Neuronal stem cell (in vitro differentiated cells): Measurements from ENCODE around the gene PTX4.
"Not testable (repeated sequence)": the region's sequence is repeated elsewhere in the genome, so short reads cannot be mapped to it uniquely, and the experiment has no call there.

Experiments
- DNase-seq: peaks from one replicate; pipeline ENCODE4 v3.0.0-alpha.2; 2013; ENCODE audit warnings: low spot score
- H2AFZ ChIP-seq: one replicate; pipeline ENCODE4 v1.6.1; 2013; ENCODE audit warnings: mild to moderate bottlenecking, low read length, inconsistent platforms
- H2AK5ac ChIP-seq: 2 replicates; pipeline ENCODE4 v1.6.1; 2013; ENCODE audit warnings: low read depth, mild to moderate bottlenecking, inconsistent platforms, low read length, moderate library complexity, mixed read lengths
- H2BK120ac ChIP-seq: 2 replicates; pipeline ENCODE4 v1.6.1; 2013; ENCODE audit warnings: low read depth, mild to moderate bottlenecking, inconsistent platforms, low read length, moderate library complexity, mixed read lengths
- H2BK12ac ChIP-seq: one replicate; pipeline ENCODE4 v1.6.1; 2013; ENCODE audit warnings: low read length, inconsistent platforms
- H2BK15ac ChIP-seq: 2 replicates; pipeline ENCODE4 v1.6.1; 2013; ENCODE audit warnings: mild to moderate bottlenecking, low read length, inconsistent platforms, mixed read lengths
- H2BK5ac ChIP-seq: one replicate; pipeline ENCODE4 v1.6.1; 2013; ENCODE audit warnings: inconsistent platforms, mild to moderate bottlenecking, low read length, moderate library complexity
- H3K14ac ChIP-seq: one replicate; pipeline ENCODE4 v1.6.1; 2013; ENCODE audit warnings: low read length, inconsistent platforms
- H3K18ac ChIP-seq: 2 replicates; pipeline ENCODE4 v1.6.1; 2013; ENCODE audit warnings: low read length, inconsistent platforms
- H3K23ac ChIP-seq: 2 replicates; pipeline ENCODE4 v1.6.1; 2013; ENCODE audit warnings: low read depth, mild to moderate bottlenecking, mixed read lengths, low read length, inconsistent platforms; ENCODE audit not compliant: poor library complexity
- H3K27ac ChIP-seq: replicated peaks from 3 replicates; pipeline ENCODE4 v1.5.1; 2013; ENCODE audit warnings: low read length, inconsistent platforms
- H3K27me3 ChIP-seq, 3 experiments: 2 replicates each; pipeline ENCODE4 v1.6.1; 2013; ENCODE audit warnings: low read length in 3 of 3, mild to moderate bottlenecking in 2 of 3, inconsistent platforms in 1 of 3, low read depth in 1 of 3, mixed read lengths in 1 of 3, moderate library complexity in 1 of 3; ENCODE audit not compliant: control insufficient read depth in 3 of 3, insufficient read depth in 3 of 3
- H3K36me3 ChIP-seq, 2 donors: replicated peaks in 1 of 2; 2 replicates each; pipeline ENCODE4 v1.6.1; 2013; ENCODE audit warnings: low read length in 2 of 2; ENCODE audit not compliant: control insufficient read depth in 2 of 2, insufficient read depth in 2 of 2
- H3K4ac ChIP-seq: 2 replicates; pipeline ENCODE4 v1.6.1; 2013; ENCODE audit warnings: inconsistent platforms, mild to moderate bottlenecking, low read length, moderate library complexity
- H3K4me1 ChIP-seq, 2 donors: 1 replicate in 1 of 2; 2 replicates in 1 of 2; pipeline ENCODE4 v1.6.1; 2013; ENCODE audit warnings: low read length in 2 of 2, low read depth in 1 of 2; ENCODE audit not compliant: control insufficient read depth in 2 of 2, insufficient read depth in 1 of 2
- H3K4me2 ChIP-seq: one replicate; pipeline ENCODE4 v1.6.1; 2013; ENCODE audit warnings: mild to moderate bottlenecking, low read length, inconsistent platforms; ENCODE audit not compliant: insufficient read depth, poor library complexity, severe bottlenecking
- H3K4me3 ChIP-seq, 2 donors: 2 replicates each; pipeline ENCODE4 v1.5.1; 2013; ENCODE audit warnings: low read length in 2 of 2, mild to moderate bottlenecking in 2 of 2, inconsistent platforms in 1 of 2, moderate library complexity in 1 of 2
- H3K79me1 ChIP-seq: one replicate; pipeline ENCODE4 v1.6.1; 2013; ENCODE audit warnings: low read depth, mild to moderate bottlenecking, inconsistent platforms, low read length, moderate library complexity
- H3K9ac ChIP-seq: one replicate; pipeline ENCODE4 v1.6.1; 2013; ENCODE audit warnings: mild to moderate bottlenecking, low read depth, low read length, inconsistent platforms; ENCODE audit not compliant: poor library complexity
- H3K9me3 ChIP-seq, 2 donors: replicated peaks in 1 of 2; 2 replicates each; pipeline versions ENCODE3 to v1.6.1; 2013; ENCODE audit warnings: low read length in 2 of 2, mild to moderate bottlenecking in 2 of 2, inconsistent platforms in 1 of 2, low read depth in 1 of 2, mixed read lengths in 1 of 2, moderate library complexity in 1 of 2; ENCODE audit not compliant: control insufficient read depth in 2 of 2, insufficient read depth in 1 of 2
- H4K8ac ChIP-seq: one replicate; pipeline ENCODE4 v1.6.1; 2013; ENCODE audit warnings: low read depth, mild to moderate bottlenecking, inconsistent platforms, low read length, moderate library complexity
- H4K91ac ChIP-seq: one replicate; pipeline ENCODE4 v1.6.1; 2013; ENCODE audit warnings: low read length, low read depth, mild to moderate bottlenecking, inconsistent platforms; ENCODE audit not compliant: poor library complexity
- WGBS, 2 donors: extraction: QIAGEN DNeasy Blood & Tissue Kit; methylation state at CpG; one replicate each; pipeline ENCODE4 v1.1.7; 2013; ENCODE audit warnings: missing lambda C conversion rate in 2 of 2, mixed read lengths in 1 of 2; ENCODE audit not compliant: insufficient read length in 2 of 2, insufficient replicate concordance in 1 of 2; ENCODE audit errors: extremely low coverage in 2 of 2; 5-methylcytosine and 5-hydroxymethylcytosine counted together

PTX4 gene

GRCh38 chr16:1443403-1443973 is 45.3 kb downstream of the PTX4 start:
- no CpG with 5 or more reads among the region's 38 CpGs for WGBS, 2 donors
- H2AK5ac ChIP-seq: peak overlapping the region; percentile 46

DNA sequence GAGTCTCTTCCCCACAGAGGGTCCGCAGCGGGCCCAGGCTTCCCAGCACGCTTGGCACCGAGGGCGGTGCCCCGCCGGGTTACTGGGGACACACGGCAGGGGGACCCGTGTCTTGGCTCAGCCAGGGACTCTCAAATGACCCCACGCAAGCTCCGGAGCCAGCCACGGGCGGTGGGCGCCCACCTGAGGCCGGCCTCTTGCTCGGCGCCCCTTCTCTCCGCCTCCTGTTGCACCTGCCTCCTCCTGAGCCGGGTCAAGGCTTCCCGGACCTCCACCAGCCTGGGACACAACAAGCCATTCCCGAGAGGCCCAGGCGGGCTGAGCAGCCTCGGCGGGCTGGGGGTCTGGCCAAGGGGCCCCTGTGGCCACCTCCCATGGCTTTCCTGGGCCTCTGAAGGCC is 46.0 kb downstream of the PTX4 start:
- Histone ChIP-seq H2AK5ac (peak overlapping the region; percentile 46), H2BK5ac (peak overlapping the region; percentile 82), H2BK12ac (peak overlapping the region; percentile 0), H2BK15ac (peak overlapping the region; percentile 75), H4K91ac (no peak overlapping the region), H3K4ac (no peak overlapping the region), H3K4me3 (no peak overlapping the region), H3K4me2 (no peak overlapping the region), H3K27me3 (no peaks in the 10 kb centered on the region), H3K9me3 (no peaks in the 10 kb centered on the region), H3K36me3 (peaks cover 0 to 12% of the 10 kb centered on the region in 2 donors), H3K23ac (no peak overlapping the region), H3K4me1 (no peaks in the 10 kb centered on the region), H3K27ac (no peak overlapping the region), H3K14ac (no peak overlapping the region), H3K9ac (no peak overlapping the region), H2BK120ac (no peak overlapping the region), H3K18ac (no peak overlapping the region), H4K8ac (no peak overlapping the region), H2AFZ (no peak overlapping the region), H3K79me1 (no peaks in the 10 kb centered on the region)
- no peak for DNase-seq
- WGBS, 2 donors: no CpG with 5 or more reads among the region's 24 CpGs

More at GRCh38 chr16:1443403-1443973, 45.3 kb downstream of the PTX4 start:
- peak overlapping the region; percentile 27 for H3K18ac ChIP-seq
- no peak for DNase-seq
- H4K91ac ChIP-seq: no peak overlapping the region
- H2BK5ac ChIP-seq: peak overlapping the region; percentile 82
- no peaks in the 10 kb centered on the region for H3K27me3 ChIP-seq
- peaks cover 3% of the 10 kb centered on the region for H3K79me1 ChIP-seq
- H3K36me3 ChIP-seq: peaks cover 3 to 20% of the 10 kb centered on the region in 2 donors
- H3K9ac ChIP-seq: no peak overlapping the region
- no peaks in the 10 kb centered on the region for H3K9me3 ChIP-seq
- no peak overlapping the region for H2BK120ac ChIP-seq
- no peak overlapping the region for H2BK15ac ChIP-seq
- H2AFZ ChIP-seq: no peak overlapping the region
- H3K14ac ChIP-seq: no peak overlapping the region
- no peak overlapping the region for H3K4me3 ChIP-seq
- no peak overlapping the region for H3K4me2 ChIP-seq
- no peak overlapping the region for H2BK12ac ChIP-seq
- H3K4me1 ChIP-seq: no peaks in the 10 kb centered on the region
- no peak overlapping the region for H3K4ac ChIP-seq
- H3K23ac ChIP-seq: no peak overlapping the region
- H3K27ac ChIP-seq: no peak overlapping the region
- H4K8ac ChIP-seq: no peak overlapping the region

GRCh38 chr16:1441391-1441829 is 47.3 kb downstream of the PTX4 start:
- Histone ChIP-seq H3K79me1 (no peaks in the 10 kb centered on the region), H3K14ac (no peak overlapping the region), H3K4me1 (no peaks in the 10 kb centered on the region), H4K91ac (no peak overlapping the region), H3K4me3 (no peak overlapping the region), H3K27ac (no peak overlapping the region), H3K23ac (peak overlapping the region; percentile 65), H3K27me3 (no peaks in the 10 kb centered on the region), H2BK120ac (no peak overlapping the region), H3K4me2 (no peak overlapping the region), H3K9me3 (no peaks in the 10 kb centered on the region), H2BK5ac (no peak overlapping the region), H3K18ac (no peak overlapping the region), H2BK15ac (no peak overlapping the region), H2BK12ac (no peak overlapping the region), H2AFZ (no peak overlapping the region), H3K36me3 (peaks cover 0 to 7% of the 10 kb centered on the region in 2 donors), H2AK5ac (no peak overlapping the region), H3K9ac (no peak overlapping the region), H3K4ac (no peak overlapping the region), H4K8ac (no peak overlapping the region)
- no CpG with 5 or more reads among the region's 22 CpGs for WGBS, 2 donors
- no peak for DNase-seq

- WGBS, 2 donors: no CpG with 5 or more reads among the region's 4 CpGs
Observed at GRCh38 chr16:1439699-1440074, 49.1 kb downstream of the PTX4 start.

More at GRCh38 chr16:1439699-1440074, 49.1 kb downstream of the PTX4 start:
- H3K9ac ChIP-seq, H3K27ac ChIP-seq, H3K14ac ChIP-seq, H3K18ac ChIP-seq, H2BK5ac ChIP-seq, H2BK15ac ChIP-seq, H3K4ac ChIP-seq, H4K91ac ChIP-seq, H2BK120ac ChIP-seq, H3K23ac ChIP-seq, H3K27me3 ChIP-seq, H3K4me2 ChIP-seq, H3K4me1 ChIP-seq, H4K8ac ChIP-seq, H3K36me3 ChIP-seq, H2AFZ ChIP-seq, H2AK5ac ChIP-seq, H2BK12ac ChIP-seq, DNase-seq, H3K9me3 ChIP-seq, H3K4me3 ChIP-seq, H3K79me1 ChIP-seq: not testable (repeated sequence)
